PC-9 (cell line): Measurements from ENCODE around the gene POU3F2. TPM values are rescaled to one million over a fixed set of nuclear protein-coding genes. Genes with fewer than 3 reads are reported as not detected.

Experiments
- BruUV-seq: library from RNA; stranded (reverse); fragments of 400-500 nt; replicated peaks from 2 replicates; lab custom pipeline; 2021; lab: Mats Ljungman, UMichigan
- CTCF ChIA-PET: fragments of 300-600 bp; sonication (Branson Sonifier 250); formaldehyde crosslinking; loops from one replicate; lab custom pipeline; 2022; ENCODE audit warnings: antibody characterized with exemption; lab: Charles Lee
- POLR2A ChIA-PET: fragments of 300-600 bp; sonication (Branson Sonifier 250); formaldehyde crosslinking; loops from one replicate; lab custom pipeline; 2022; ENCODE audit warnings: antibody characterized with exemption; ENCODE audit not compliant: unreplicated experiment; lab: Charles Lee
- DNase-seq, 2 experiments: peaks; one replicate each; pipeline versions ENCODE4 v3.0.0 to v3.0.0-alpha.2; 2015 to 2022; ENCODE audit warnings: mixed read lengths in 1 of 2
- H2AFZ ChIP-seq: fragments of 200-600 bp; sonication (generic); 2 replicates; pipeline ENCODE4 v1.8.1; 2017; ENCODE audit warnings: antibody characterized with exemption
- H3F3A ChIP-seq: fragments of 200-600 bp; sonication (generic); 2 replicates; pipeline ENCODE4 v1.8.1; 2017; ENCODE audit warnings: antibody characterized with exemption, mild to moderate bottlenecking, low read depth; ENCODE audit not compliant: insufficient read depth
- H3K27ac ChIP-seq: fragments of 200-600 bp; sonication (generic); 2 replicates; pipeline ENCODE4 v1.6.1; 2016; ENCODE audit warnings: mixed run types
- H3K27me3 ChIP-seq: fragments of 200-600 bp; sonication (generic); 2 replicates; pipeline ENCODE4 v1.6.1; 2016; ENCODE audit warnings: low read depth, mixed run types; ENCODE audit not compliant: insufficient read depth
- H3K36me3 ChIP-seq: fragments of 200-600 bp; sonication (generic); 2 replicates; pipeline ENCODE4 v1.6.1; 2016; ENCODE audit warnings: low read depth, mixed run types
- H3K4me1 ChIP-seq: fragments of 200-600 bp; sonication (generic); replicated peaks from 2 replicates; pipeline ENCODE4 v1.6.1; 2016; ENCODE audit warnings: mixed run types; ENCODE audit not compliant: insufficient read depth
- H3K4me2 ChIP-seq: fragments of 200-600 bp; sonication (generic); 2 replicates; pipeline ENCODE4 v1.6.1; 2017; ENCODE audit warnings: mixed run types
- H3K4me3 ChIP-seq: fragments of 200-600 bp; sonication (generic); 2 replicates; pipeline ENCODE4 v1.6.1; 2016; ENCODE audit warnings: mixed run types
- H3K79me2 ChIP-seq: fragments of 200-600 bp; sonication (generic); 2 replicates; pipeline ENCODE4 v1.6.1; 2017; ENCODE audit warnings: low read depth, mixed run types
- H3K9me2 ChIP-seq: fragments of 200-600 bp; sonication (generic); 2 replicates; pipeline ENCODE4 v1.8.1; 2017; ENCODE audit warnings: mild to moderate bottlenecking; ENCODE audit not compliant: insufficient read depth
- H3K9me3 ChIP-seq: fragments of 200-600 bp; sonication (generic); 2 replicates; pipeline ENCODE4 v1.8.1; 2016; ENCODE audit warnings: low read depth; ENCODE audit not compliant: insufficient read depth
- H4K20me1 ChIP-seq: fragments of 200-600 bp; sonication (generic); 2 replicates; pipeline ENCODE4 v1.8.1; 2017; ENCODE audit not compliant: insufficient read depth
- CTCF ChIP-seq: fragments of 200-600 bp; sonication (generic); conservative IDR thresholded peaks from 2 replicates; pipeline ENCODE4 v1.6.1; 2017; ENCODE audit warnings: mixed run types, antibody characterized with exemption, mild to moderate bottlenecking, moderate library complexity
- EZH2 ChIP-seq: fragments of 200-600 bp; sonication (generic); IDR thresholded peaks from 2 replicates; pipeline ENCODE4 v1.8.0; 2017; ENCODE audit warnings: antibody characterized with exemption, low read depth
- intact Hi-C: fragments of 100-400 bp; cut with micrococcal nuclease; formaldehyde crosslinking; loops from one replicate; pipeline ENCODE4 v1.10.0; 2022; ENCODE audit not compliant: unreplicated experiment
- total RNA-seq: library from RNA; stranded (reverse); gene quantifications from 2 replicates; pipeline ENCODE4 v1.2.3, GENCODE V29; 2021

The POU3F2 gene
- total RNA-seq, 1 experiment from 2014 or later, result not detected

- Histone ChIP-seq H3K4me3 (no peak overlapping the region), H3K27ac (no peak overlapping the region), H3K36me3 (no peaks in the 10 kb centered on the region), H3K79me2 (no peaks in the 10 kb centered on the region), H3K9me3 (no peaks in the 10 kb centered on the region), H3K4me1 (no peaks in the 10 kb centered on the region), H3K9me2 (no peaks in the 10 kb centered on the region), H2AFZ (no peak overlapping the region), H4K20me1 (no peaks in the 10 kb centered on the region), H3K4me2 (no peak overlapping the region), H3F3A (no peaks in the 10 kb centered on the region), H3K27me3 (no peaks in the 10 kb centered on the region)
- ChIA-PET POLR2A (no interaction called here), CTCF (no interaction called here)
- DNase-seq, result no peak
- intact Hi-C loops, result loop anchor here (10.0 kb wide), 1 partner anchor 795 kb away; no protein-coding TSS in a partner anchor
- TF ChIP-seq CTCF (peak; percentile 34; the same call in 1 of the 2 replicates), EZH2 (no peak)
- BruUV-seq, result no TSS peak
Observed at GRCh38 chr6:98839781-98840361, 5.5 kb downstream of the POU3F2 start.

GRCh38 chr6:98840385-98840784, 6.0 kb downstream of the POU3F2 start:
- H3K9me3 ChIP-seq, result no peaks in the 10 kb centered on the region
- no peaks in the 10 kb centered on the region for H3K9me2 ChIP-seq
- H3K36me3 ChIP-seq, result no peaks in the 10 kb centered on the region
- no peak overlapping the region for H3K4me2 ChIP-seq
- CTCF ChIA-PET, result no interaction called here
- no TSS peak for BruUV-seq
- POLR2A ChIA-PET, result no interaction called here
- H3K79me2 ChIP-seq, result no peaks in the 10 kb centered on the region
- H2AFZ ChIP-seq, result no peak overlapping the region
- H3F3A ChIP-seq, result no peaks in the 10 kb centered on the region
- H4K20me1 ChIP-seq, result no peaks in the 10 kb centered on the region
- no peak overlapping the region for H3K4me3 ChIP-seq
- TF ChIP-seq CTCF (no peak), EZH2 (no peak)
- no peaks in the 10 kb centered on the region for H3K4me1 ChIP-seq
- DNase-seq, result no peak
- intact Hi-C loops, result loop anchor here (10.0 kb wide), 1 partner anchor 796 kb away; no protein-coding TSS in a partner anchor
- no peak overlapping the region for H3K27ac ChIP-seq
- no peaks in the 10 kb centered on the region for H3K27me3 ChIP-seq

- H3F3A ChIP-seq, result no peaks in the 10 kb centered on the region
- H3K36me3 ChIP-seq, result no peaks in the 10 kb centered on the region
- no peak overlapping the region for H2AFZ ChIP-seq
- H3K27me3 ChIP-seq, result no peaks in the 10 kb centered on the region
- ChIA-PET CTCF (no interaction called here), POLR2A (no interaction called here)
- no peak for TF ChIP-seq EZH2
- TF ChIP-seq CTCF, result no peak
- no peak overlapping the region for H3K27ac ChIP-seq
- DNase-seq, result no peak
- no TSS peak for BruUV-seq
- intact Hi-C loops, result loop anchor here (10.0 kb wide), 1 partner anchor 796 kb away; no protein-coding TSS in a partner anchor
- H3K4me3 ChIP-seq, result no peak overlapping the region
- H3K79me2 ChIP-seq, result no peaks in the 10 kb centered on the region
- H4K20me1 ChIP-seq, result no peaks in the 10 kb centered on the region
- no peaks in the 10 kb centered on the region for H3K9me3 ChIP-seq
- H3K9me2 ChIP-seq, result no peaks in the 10 kb centered on the region
- H3K4me2 ChIP-seq, result no peak overlapping the region
- H3K4me1 ChIP-seq, result no peaks in the 10 kb centered on the region
Observed at GRCh38 chr6:98840996-98841513, 6.7 kb downstream of the POU3F2 start.
